Ectodermal cell (in vitro differentiated cells): ENCODE data around the gene SPINT1.
"Not testable (repeated sequence)": the region's sequence is repeated elsewhere in the genome, so short reads cannot be mapped to it uniquely, and the experiment has no call there.

ENCODE experiments used
- H3K27ac ChIP-seq: 2 replicates; pipeline ENCODE4 v1.7.0; 2013; ENCODE audit warnings: mild to moderate bottlenecking, low read depth, low read length; ENCODE audit not compliant: insufficient read depth, poor library complexity, severe bottlenecking
- H3K27me3 ChIP-seq: 2 replicates; pipeline ENCODE4 v1.7.0; 2013; ENCODE audit warnings: mild to moderate bottlenecking, low read length; ENCODE audit not compliant: insufficient read depth, control insufficient read depth, poor library complexity, severe bottlenecking
- H3K36me3 ChIP-seq: one replicate; pipeline ENCODE4 v1.7.0; 2013; ENCODE audit warnings: low read length; ENCODE audit not compliant: control insufficient read depth, insufficient read depth
- H3K4me1 ChIP-seq: one replicate; pipeline ENCODE4 v1.7.0; 2013; ENCODE audit warnings: low read length; ENCODE audit not compliant: control insufficient read depth, insufficient read depth
- H3K4me3 ChIP-seq: 2 replicates; pipeline ENCODE4 v1.7.0; 2013; ENCODE audit warnings: low read depth, low read length, control low read depth; ENCODE audit not compliant: insufficient read depth
- H3K9me3 ChIP-seq: 2 replicates; pipeline ENCODE4 v1.7.0; 2013; ENCODE audit warnings: mild to moderate bottlenecking, low read length, moderate library complexity; ENCODE audit not compliant: control insufficient read depth
- WGBS, 2 experiments: methylation state at CpG; one replicate each; pipeline ENCODE4 v1.1.7; 2013; ENCODE audit warnings: missing lambda C conversion rate in 2 of 2; 5-methylcytosine and 5-hydroxymethylcytosine counted together

SPINT1 gene

DNA sequence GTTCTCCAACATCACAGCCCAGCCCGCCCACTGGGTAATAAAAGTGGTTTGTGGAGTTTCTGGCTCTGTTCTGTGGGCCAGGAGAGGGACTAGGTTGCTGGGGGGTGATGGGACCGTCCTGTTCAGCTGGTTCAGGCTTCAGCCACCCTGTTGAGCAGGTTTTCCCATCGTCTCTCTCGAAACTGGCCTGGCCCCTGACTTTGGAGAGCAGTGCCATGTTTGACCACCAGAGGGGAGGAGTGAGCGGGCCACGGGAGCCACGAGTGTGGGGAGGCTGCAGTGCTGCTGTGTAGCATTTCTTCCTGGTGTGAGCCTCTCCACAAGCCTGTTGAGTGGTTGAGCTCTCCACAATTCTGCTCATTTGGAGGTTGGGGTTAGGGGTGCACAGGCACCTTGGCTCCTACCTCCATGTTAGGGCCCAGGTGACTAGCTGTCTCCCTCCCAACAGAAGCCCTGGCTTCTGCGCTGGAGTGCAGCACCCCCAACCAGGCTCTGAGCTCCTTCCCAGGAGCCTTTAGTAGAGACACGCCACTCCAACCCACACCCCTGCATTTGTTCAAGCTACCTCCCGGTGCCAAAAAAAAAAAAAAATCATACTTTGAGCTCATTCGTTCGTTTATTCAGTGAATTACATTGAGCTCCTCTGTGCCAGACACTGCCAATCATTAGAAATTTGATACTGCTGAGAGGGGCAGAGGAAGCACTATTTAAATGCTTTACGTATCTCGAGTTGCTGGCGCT, 13.9 kb downstream of the SPINT1 start:
- H3K9me3 ChIP-seq: no peaks in the 10 kb centered on the region
- no peak overlapping the region for H3K27ac ChIP-seq
- 51 to 55% methylated on average over 15 of the region's 15 CpGs for WGBS, 2 experiments
- H3K4me3 ChIP-seq: no peak overlapping the region
- peaks cover 6% of the 10 kb centered on the region for H3K4me1 ChIP-seq
- H3K36me3 ChIP-seq: no peaks in the 10 kb centered on the region
- no peaks in the 10 kb centered on the region for H3K27me3 ChIP-seq

DNA sequence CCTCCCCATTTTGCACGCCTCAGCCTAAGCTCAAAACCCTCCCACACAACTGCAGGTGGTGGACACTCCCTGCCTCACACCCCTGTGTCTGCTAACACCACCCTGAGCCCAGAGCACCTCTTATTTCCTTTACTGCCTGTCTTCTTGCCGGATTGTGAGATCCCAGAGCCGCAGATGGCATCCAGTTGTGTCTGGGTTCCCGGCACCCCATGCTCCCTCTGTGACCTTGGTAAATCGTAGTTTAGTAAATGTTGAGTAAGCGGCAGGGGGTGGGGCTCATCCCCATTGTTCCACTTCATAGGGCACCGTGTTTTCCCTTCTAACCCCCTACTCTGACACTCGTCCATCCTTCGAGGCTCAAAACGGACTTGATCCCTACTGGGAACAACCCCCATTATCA, 14.9 kb downstream of the SPINT1 start:
- Histone ChIP-seq H3K4me3 (no peak overlapping the region), H3K9me3 (no peaks in the 10 kb centered on the region), H3K27me3 (no peaks in the 10 kb centered on the region), H3K27ac (no peak overlapping the region), H3K36me3 (no peaks in the 10 kb centered on the region), H3K4me1 (peaks cover 6% of the 10 kb centered on the region)
- WGBS, 2 experiments: 80 to 85% methylated on average over 10 of the region's 10 CpGs

DNA sequence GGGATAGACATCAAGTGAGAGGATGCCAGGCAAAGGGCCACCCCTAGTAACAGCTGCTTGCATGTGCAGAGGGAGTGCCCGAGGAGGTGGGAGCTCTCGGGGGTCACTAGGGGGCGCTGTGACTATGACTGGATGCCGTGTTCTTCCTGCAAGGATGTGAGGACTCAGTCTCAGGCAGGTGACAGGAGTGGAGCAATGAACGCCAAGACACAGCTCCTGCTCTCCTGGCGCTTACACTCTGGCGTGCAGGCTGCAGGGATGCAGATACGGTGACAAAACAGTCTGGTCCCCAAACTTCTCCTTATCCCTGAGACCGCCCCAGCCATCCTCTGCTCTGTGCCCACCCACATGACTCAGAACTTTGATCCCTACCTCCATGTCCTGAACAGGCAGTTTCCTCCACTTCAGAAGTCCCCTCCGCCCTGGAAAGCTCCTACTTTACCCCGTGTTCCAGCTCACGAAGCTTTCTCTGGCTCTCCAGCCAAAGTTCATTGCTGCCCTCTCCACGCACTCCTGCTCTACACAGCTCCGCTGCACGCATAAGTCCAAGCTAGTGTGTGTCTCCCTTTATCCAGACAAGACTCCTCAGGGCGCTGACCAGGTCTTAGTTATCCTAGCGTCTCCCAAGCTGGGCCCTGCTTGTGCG, 15.5 kb downstream of the SPINT1 start:
- Histone ChIP-seq H3K4me1 (peaks cover 6% of the 10 kb centered on the region), H3K9me3 (no peaks in the 10 kb centered on the region), H3K36me3 (no peaks in the 10 kb centered on the region), H3K4me3 (no peak overlapping the region), H3K27ac (no peak overlapping the region), H3K27me3 (no peaks in the 10 kb centered on the region)
- 50 to 51% methylated on average over 18 of the region's 18 CpGs for WGBS, 2 experiments

- H3K27ac ChIP-seq, H3K36me3 ChIP-seq, H3K4me1 ChIP-seq, H3K4me3 ChIP-seq, H3K27me3 ChIP-seq, H3K9me3 ChIP-seq: not testable (repeated sequence)
- WGBS, 2 experiments: 89 to 91% methylated on average over 4 of the region's 4 CpGs
Observed at GRCh38 chr15:40861147-40861546, 17.3 kb downstream of the SPINT1 start.

DNA sequence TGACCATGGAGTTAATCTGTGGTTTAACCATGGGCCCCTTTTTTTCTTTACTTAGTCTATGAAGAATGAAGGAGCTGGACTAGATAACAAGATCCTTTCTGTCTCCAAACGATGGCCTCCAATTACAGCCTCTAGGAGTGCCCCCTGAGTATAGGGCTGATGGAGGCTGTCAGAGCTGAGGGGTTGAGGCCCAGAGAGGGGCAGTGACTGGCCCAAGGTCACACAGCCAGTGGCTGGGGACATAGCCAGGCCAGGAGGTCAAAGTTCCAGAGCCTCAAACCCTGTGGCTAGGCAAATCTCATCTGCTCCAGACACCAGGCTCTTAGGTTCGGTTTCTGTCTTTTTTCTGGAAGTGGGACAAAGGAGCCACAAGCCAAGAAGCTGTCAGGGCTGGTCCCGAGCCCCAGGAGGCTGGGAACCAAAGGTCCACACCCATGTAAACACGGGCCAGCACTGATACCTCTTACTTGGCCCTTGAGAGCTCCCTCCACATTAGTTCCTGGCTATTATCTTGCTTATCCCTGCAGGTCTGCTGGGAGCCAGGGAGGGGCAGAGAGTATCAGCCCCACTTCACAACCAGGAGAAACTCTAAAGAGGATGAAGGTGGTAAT, 19.9 kb downstream of the SPINT1 start:
- H3K4me3 ChIP-seq: no peak overlapping the region
- no peaks in the 10 kb centered on the region for H3K36me3 ChIP-seq
- H3K27me3 ChIP-seq: no peaks in the 10 kb centered on the region
- H3K9me3 ChIP-seq: no peaks in the 10 kb centered on the region
- H3K4me1 ChIP-seq: no peaks in the 10 kb centered on the region
- 87 to 88% methylated on average over 4 of the region's 4 CpGs for WGBS, 2 experiments
- no peak overlapping the region for H3K27ac ChIP-seq

DNA sequence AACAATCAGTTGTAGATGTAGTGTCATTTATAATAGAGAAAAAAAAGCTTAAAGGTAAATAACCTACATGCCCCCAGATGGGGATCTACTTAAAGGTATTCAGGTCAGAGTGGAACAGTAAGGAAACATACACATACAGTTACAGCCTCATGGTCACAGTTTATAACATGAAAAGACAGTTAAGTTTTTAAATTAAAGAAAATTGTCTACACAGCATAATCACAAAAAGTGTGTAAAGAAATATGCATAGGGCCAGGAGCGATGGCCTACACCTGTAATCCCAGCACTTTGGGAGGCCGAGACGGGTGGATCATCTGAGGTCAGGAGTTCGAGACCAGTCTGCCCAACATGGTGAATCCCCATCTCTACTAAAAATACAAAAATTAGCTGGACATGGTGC, 23.4 kb downstream of the SPINT1 start:
- Histone ChIP-seq H3K36me3 (no peaks in the 10 kb centered on the region), H3K4me3 (no peak overlapping the region), H3K9me3 (no peaks in the 10 kb centered on the region), H3K27ac (no peak overlapping the region), H3K27me3 (no peaks in the 10 kb centered on the region), H3K4me1 (no peaks in the 10 kb centered on the region)
- WGBS, 2 experiments: 78 to 98% methylated on average over 4 of the region's 4 CpGs

GRCh38 chr15:40869686-40870085, 25.8 kb downstream of the SPINT1 start:
- H3K36me3 ChIP-seq: no peaks in the 10 kb centered on the region
- no peak overlapping the region for H3K4me3 ChIP-seq
- H3K27me3 ChIP-seq: peaks cover 24% of the 10 kb centered on the region
- 82 to 84% methylated on average over 5 of the region's 5 CpGs for WGBS, 2 experiments
- H3K9me3 ChIP-seq: no peaks in the 10 kb centered on the region
- no peak overlapping the region for H3K27ac ChIP-seq
- H3K4me1 ChIP-seq: no peaks in the 10 kb centered on the region

GRCh38 chr15:40870716-40871115, 26.9 kb downstream of the SPINT1 start:
- H3K27ac ChIP-seq: no peak overlapping the region
- H3K9me3 ChIP-seq: no peaks in the 10 kb centered on the region
- H3K4me1 ChIP-seq: no peaks in the 10 kb centered on the region
- WGBS, 2 experiments: 93 to 100% methylated on average over 1 of the region's 1 CpG
- H3K27me3 ChIP-seq: peaks cover 27% of the 10 kb centered on the region
- H3K4me3 ChIP-seq: no peak overlapping the region
- H3K36me3 ChIP-seq: no peaks in the 10 kb centered on the region

DNA sequence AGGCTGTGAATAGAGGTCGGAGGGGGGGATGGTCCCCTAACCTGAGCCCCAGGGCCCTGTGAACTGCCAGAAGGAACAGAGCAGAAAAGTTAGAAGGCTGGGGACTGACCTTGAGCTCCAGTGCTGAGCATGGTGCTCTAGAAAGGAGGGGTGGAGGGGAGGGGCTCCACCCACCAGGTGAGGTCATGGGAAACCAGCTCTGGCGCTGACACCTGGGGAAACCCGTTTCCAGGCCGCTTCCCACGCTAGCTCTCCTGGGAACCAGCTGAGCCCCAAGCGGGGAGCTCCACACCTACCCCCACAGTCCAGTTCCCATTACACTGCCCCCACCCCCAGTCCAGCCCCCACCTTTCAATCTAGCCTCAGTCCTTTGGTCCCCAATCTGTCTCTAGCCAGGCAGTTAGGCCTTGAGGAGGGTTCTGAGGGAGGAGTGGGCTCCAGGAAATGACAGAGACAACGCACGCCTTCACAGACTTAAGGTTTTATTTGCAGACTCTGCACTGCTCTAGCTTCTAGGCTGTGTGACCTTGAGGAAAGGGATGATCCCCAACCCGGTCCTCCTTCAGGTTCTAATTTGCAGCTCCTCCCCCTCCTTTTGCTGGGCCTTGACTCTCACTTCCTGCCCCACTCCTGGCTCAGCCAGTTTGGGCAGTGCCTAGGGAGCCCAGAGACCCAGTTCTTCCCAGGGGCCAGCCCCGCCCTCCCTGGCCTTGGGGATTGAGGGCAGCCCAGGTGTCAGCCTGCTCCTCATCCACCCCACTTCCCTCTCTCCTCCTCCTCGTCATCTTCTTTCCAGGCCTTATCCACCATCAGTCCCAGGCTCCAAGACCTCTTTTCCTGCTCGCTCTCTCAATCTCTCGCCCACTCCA, 28.1 kb downstream of the SPINT1 start:
- Histone ChIP-seq H3K27ac (no peak overlapping the region), H3K9me3 (no peaks in the 10 kb centered on the region), H3K4me3 (no peak overlapping the region), H3K27me3 (peaks cover 27% of the 10 kb centered on the region), H3K4me1 (no peaks in the 10 kb centered on the region), H3K36me3 (no peaks in the 10 kb centered on the region)
- WGBS, 2 experiments: 80 to 81% methylated on average over 13 of the region's 13 CpGs
